ENCODE results near the gene OPCML.

The OPCML gene

GRCh38 chr11:132578580-132578979 lies 953.7 kb downstream of the OPCML start:
- no peak for FAIRE-seq

- no peak for FAIRE-seq
Measured at GRCh38 chr11:132576706-132577105, 955.6 kb downstream of the OPCML start.

GRCh38 chr11:132564091-132564885 lies 968.0 kb downstream of the OPCML start:
- no peak for FAIRE-seq

- no peak for FAIRE-seq
Measured at GRCh38 chr11:132563050-132563449, 969.3 kb downstream of the OPCML start.

- no peak for FAIRE-seq
Measured at GRCh38 chr11:132561937-132562336, 970.4 kb downstream of the OPCML start.

GRCh38 chr11:132559331-132560036 lies 972.8 kb downstream of the OPCML start:
- no peak for FAIRE-seq

- no peak for FAIRE-seq
Measured at GRCh38 chr11:132556316-132556715, 976.0 kb downstream of the OPCML start.

- no peak for FAIRE-seq
Measured at GRCh38 chr11:132555617-132556016, 976.7 kb downstream of the OPCML start.

GRCh38 chr11:132551016-132551415 lies 981.3 kb downstream of the OPCML start:
- no peak for FAIRE-seq

GRCh38 chr11:132549561-132549960 lies 982.7 kb downstream of the OPCML start:
- FAIRE-seq: no peak

GRCh38 chr11:132549001-132549400 lies 983.3 kb downstream of the OPCML start:
- no peak for FAIRE-seq

- no peak for FAIRE-seq
Measured at GRCh38 chr11:132544007-132544406, 988.3 kb downstream of the OPCML start.

GRCh38 chr11:132541794-132542193 lies 990.5 kb downstream of the OPCML start:
- no peak for FAIRE-seq

- no peak for FAIRE-seq
Measured at GRCh38 chr11:132540581-132540980, 991.7 kb downstream of the OPCML start.

- no peak for FAIRE-seq
Measured at GRCh38 chr11:132539590-132540368, 992.5 kb downstream of the OPCML start.

- FAIRE-seq: no peak
Measured at GRCh38 chr11:132538642-132539041, 993.7 kb downstream of the OPCML start.

- no peak for FAIRE-seq
Measured at GRCh38 chr11:132535830-132536229, 996.5 kb downstream of the OPCML start.

GRCh38 chr11:132531921-132532320 lies 1000.4 kb downstream of the OPCML start:
- no peak for FAIRE-seq

- no peak for FAIRE-seq
Measured at GRCh38 chr11:132528181-132528580, 1004.1 kb downstream of the OPCML start.

GRCh38 chr11:132523929-132524328 lies 1008.4 kb downstream of the OPCML start:
- no peak for FAIRE-seq

- FAIRE-seq: no peak
Measured at GRCh38 chr11:132520199-132520598, 1012.1 kb downstream of the OPCML start.

- FAIRE-seq: no peak
Measured at GRCh38 chr11:132519241-132519815, 1013.0 kb downstream of the OPCML start.

- FAIRE-seq: no peak
Measured at GRCh38 chr11:132504501-132505041, 1027.7 kb downstream of the OPCML start.
